Natural killer cell (primary cell): ENCODE data around the gene FAM53B. TPM values are rescaled to one million over a fixed set of nuclear protein-coding genes. Genes with fewer than 3 reads are reported as not detected.

Experiments used
- ATAC-seq, 3 donors: fragments of 150-1000 bp in 2 of 3; fragments of 200-7000 bp in 1 of 3; cut with Tn5 transposase; 1 replicate in 1 of 3; 2 replicates in 2 of 3; pipeline ENCODE4 v1.10.0; 2021; ENCODE audit warnings: mild to moderate bottlenecking in 2 of 3, moderate library complexity in 2 of 3
- DNase-seq, 2 donors: peaks; one replicate each; pipeline versions ENCODE4 v3.0.0 to v3.0.0-alpha.2; 2013 to 2021; ENCODE audit warnings: mixed read lengths in 1 of 2
- H3K27ac ChIP-seq: one replicate; pipeline ENCODE4 v1.5.1; 2013; ENCODE audit warnings: mild to moderate bottlenecking, low read length
- H3K27me3 ChIP-seq: one replicate; pipeline ENCODE4 v1.6.1; 2013; ENCODE audit warnings: low read length; ENCODE audit not compliant: control insufficient read depth, insufficient read depth
- H3K36me3 ChIP-seq: one replicate; pipeline ENCODE4 v1.6.1; 2013; ENCODE audit warnings: low read length; ENCODE audit not compliant: control insufficient read depth, insufficient read depth
- H3K4me1 ChIP-seq: one replicate; pipeline ENCODE4 v1.6.1; 2013; ENCODE audit warnings: low read length; ENCODE audit not compliant: control insufficient read depth, insufficient read depth
- H3K4me3 ChIP-seq: one replicate; pipeline ENCODE4 v1.5.1; 2013; ENCODE audit warnings: low read length
- H3K9me3 ChIP-seq: one replicate; pipeline ENCODE4 v1.6.1; 2013; ENCODE audit warnings: low read length; ENCODE audit not compliant: control insufficient read depth, insufficient read depth
- H3K27ac Mint-ChIP-seq, 2 donors: one replicate each; pipeline ENCODE4 v1.8.0; 2022; ENCODE audit warnings: mild to moderate bottlenecking in 2 of 2, mixed read lengths in 2 of 2, moderate library complexity in 1 of 2
- H3K27me3 Mint-ChIP-seq, 2 donors: one replicate each; pipeline ENCODE4 v1.8.0; 2022; ENCODE audit warnings: low read depth in 2 of 2, mixed read lengths in 2 of 2
- H3K36me3 Mint-ChIP-seq: one replicate; pipeline ENCODE4 v1.8.0; 2022; ENCODE audit warnings: mixed read lengths
- H3K4me1 Mint-ChIP-seq, 2 donors: one replicate each; pipeline ENCODE4 v1.8.0; 2022; ENCODE audit warnings: mixed read lengths in 2 of 2
- H3K4me3 Mint-ChIP-seq: one replicate; pipeline ENCODE4 v1.8.0; 2022; ENCODE audit warnings: mild to moderate bottlenecking, moderate library complexity, mixed read lengths
- H3K9me3 Mint-ChIP-seq, 2 donors: one replicate each; pipeline ENCODE4 v1.8.0; 2022; ENCODE audit warnings: mixed read lengths in 2 of 2
- WGBS: methylation state at CpG from one replicate; pipeline ENCODE4 v1.1.7; 2013; ENCODE audit warnings: missing lambda C conversion rate; ENCODE audit not compliant: insufficient coverage; 5-methylcytosine and 5-hydroxymethylcytosine counted together
- intact Hi-C: fragments of 100-400 bp; cut with micrococcal nuclease; formaldehyde crosslinking; loops from one replicate; pipeline ENCODE4 v1.14.2; 2022
- total RNA-seq, 4 donors: library from RNA; stranded (reverse); fragments of 120-200 nt in 1 of 4; gene quantifications; one replicate each; pipeline versions ENCODE4 v1.2.3 to v1.2.4, GENCODE V29; 2013 to 2022
- TF ChIP-seq, protein P1 (sequence below): fragments of 200-600 bp; IDR thresholded peaks from one replicate; pipeline ENCODE4 v1.8.0; 2022; ENCODE audit warnings: antibody characterized with exemption

The FAM53B gene
- total RNA-seq, 3 donors from 2014 or later (not counting 1 experiment from before 2014, with no cell fraction given), result 77.4 to 172 (median 121) TPM

DNA sequence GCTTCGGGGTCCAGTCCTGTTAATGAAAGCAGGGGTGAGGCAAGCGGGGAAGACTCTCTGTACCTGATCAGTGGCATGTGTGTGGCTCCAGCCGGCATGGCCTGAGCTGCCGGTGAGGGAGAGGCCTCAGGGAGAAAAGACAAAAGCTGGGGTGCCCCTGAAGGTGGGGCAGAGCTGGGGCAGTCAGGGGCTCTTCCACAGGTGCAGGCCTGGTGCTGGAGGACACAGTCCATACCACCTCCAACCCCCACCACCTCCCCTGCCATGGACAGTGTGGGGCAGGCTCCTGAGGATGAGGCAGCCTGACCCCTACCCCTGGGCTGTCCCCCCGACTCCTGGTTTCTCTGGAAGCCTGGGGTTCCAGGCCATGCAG is 153.1 kb downstream of the FAM53B start:
- no peaks in the 10 kb centered on the region for H3K9me3 ChIP-seq
- H3K4me3 ChIP-seq, result no peak overlapping the region
- H3K27ac Mint-ChIP-seq, result no peak overlapping the region
- no peak overlapping the region for H3K27ac ChIP-seq
- TF ChIP-seq, protein P1, sequence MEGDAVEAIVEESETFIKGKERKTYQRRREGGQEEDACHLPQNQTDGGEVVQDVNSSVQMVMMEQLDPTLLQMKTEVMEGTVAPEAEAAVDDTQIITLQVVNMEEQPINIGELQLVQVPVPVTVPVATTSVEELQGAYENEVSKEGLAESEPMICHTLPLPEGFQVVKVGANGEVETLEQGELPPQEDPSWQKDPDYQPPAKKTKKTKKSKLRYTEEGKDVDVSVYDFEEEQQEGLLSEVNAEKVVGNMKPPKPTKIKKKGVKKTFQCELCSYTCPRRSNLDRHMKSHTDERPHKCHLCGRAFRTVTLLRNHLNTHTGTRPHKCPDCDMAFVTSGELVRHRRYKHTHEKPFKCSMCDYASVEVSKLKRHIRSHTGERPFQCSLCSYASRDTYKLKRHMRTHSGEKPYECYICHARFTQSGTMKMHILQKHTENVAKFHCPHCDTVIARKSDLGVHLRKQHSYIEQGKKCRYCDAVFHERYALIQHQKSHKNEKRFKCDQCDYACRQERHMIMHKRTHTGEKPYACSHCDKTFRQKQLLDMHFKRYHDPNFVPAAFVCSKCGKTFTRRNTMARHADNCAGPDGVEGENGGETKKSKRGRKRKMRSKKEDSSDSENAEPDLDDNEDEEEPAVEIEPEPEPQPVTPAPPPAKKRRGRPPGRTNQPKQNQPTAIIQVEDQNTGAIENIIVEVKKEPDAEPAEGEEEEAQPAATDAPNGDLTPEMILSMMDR, result no peak
- no peaks in the 10 kb centered on the region for H3K27me3 Mint-ChIP-seq
- WGBS, result 95% methylated on average over 4 of the region's 5 CpGs
- no peaks in the 10 kb centered on the region for H3K27me3 ChIP-seq
- H3K36me3 Mint-ChIP-seq, result no peaks in the 10 kb centered on the region
- intact Hi-C loops, result no loop called here
- DNase-seq (no peak), ATAC-seq (no peak)
- H3K36me3 ChIP-seq, result no peaks in the 10 kb centered on the region
- peaks cover 5% of the 10 kb centered on the region for H3K4me1 ChIP-seq
- H3K4me3 Mint-ChIP-seq, result no peak overlapping the region
- H3K9me3 Mint-ChIP-seq, result no peaks in the 10 kb centered on the region
- H3K4me1 Mint-ChIP-seq, result peaks cover 6 to 12% of the 10 kb centered on the region in 2 donors

DNA sequence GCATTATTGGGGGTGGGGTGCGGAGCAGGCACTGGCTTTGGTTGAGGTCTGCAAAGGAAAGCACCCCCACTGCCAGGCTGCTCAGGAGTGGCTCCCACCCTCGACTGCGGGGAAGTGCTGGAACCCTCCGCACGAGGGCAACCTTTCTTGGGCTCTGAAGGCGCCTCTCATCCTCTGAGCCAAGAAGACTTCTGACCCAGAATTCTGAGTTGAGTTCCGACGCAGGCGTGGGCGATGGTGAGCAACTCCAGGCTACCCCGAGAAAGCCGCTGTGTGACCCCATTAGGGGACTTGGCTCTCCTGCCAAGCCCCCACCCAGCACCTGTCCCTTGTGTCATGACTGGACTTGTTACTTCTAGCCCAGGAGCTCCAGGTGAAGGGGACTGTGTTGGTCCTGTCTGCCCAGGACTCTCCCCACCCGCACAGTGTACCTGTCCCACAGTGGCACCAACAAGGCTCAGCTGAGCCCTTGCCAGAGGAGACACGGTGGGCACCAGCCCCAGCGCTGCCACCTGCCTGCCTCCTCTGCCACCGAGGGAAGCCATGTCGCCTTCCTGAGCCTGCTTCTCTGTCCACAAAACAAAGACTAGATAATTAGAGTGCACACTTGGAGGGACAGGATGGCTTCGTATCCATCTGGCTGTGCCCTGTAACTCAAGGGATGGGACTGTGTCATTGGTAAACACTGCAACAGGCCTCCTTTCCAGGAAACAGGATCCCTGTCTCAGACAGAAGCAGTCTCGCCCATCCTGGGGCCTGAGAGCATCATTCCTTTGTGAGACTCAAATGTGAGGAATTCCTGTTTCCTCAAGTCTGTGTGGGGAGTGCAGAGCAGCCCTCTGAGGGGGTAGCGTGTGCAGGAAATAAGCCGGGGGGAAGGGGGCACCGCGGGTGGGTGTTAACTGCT is 153.7 kb downstream of the FAM53B start:
- no peaks in the 10 kb centered on the region for H3K9me3 ChIP-seq
- H3K27ac ChIP-seq, result no peak overlapping the region
- H3K27me3 ChIP-seq, result no peaks in the 10 kb centered on the region
- no peak for ATAC-seq
- no peak overlapping the region for H3K4me3 ChIP-seq
- Mint-ChIP-seq H3K36me3 (no peaks in the 10 kb centered on the region), H3K27ac (no peak overlapping the region), H3K4me3 (no peak overlapping the region), H3K4me1 (peaks cover 6% of the 10 kb centered on the region in 2 donors), H3K27me3 (no peaks in the 10 kb centered on the region), H3K9me3 (no peaks in the 10 kb centered on the region)
- intact Hi-C loops, result no loop called here
- WGBS, result 93% methylated on average over 23 of the region's 23 CpGs
- no peak for DNase-seq
- no peaks in the 10 kb centered on the region for H3K36me3 ChIP-seq
- peaks cover 5% of the 10 kb centered on the region for H3K4me1 ChIP-seq
- TF ChIP-seq, protein P1, result no peak

DNA sequence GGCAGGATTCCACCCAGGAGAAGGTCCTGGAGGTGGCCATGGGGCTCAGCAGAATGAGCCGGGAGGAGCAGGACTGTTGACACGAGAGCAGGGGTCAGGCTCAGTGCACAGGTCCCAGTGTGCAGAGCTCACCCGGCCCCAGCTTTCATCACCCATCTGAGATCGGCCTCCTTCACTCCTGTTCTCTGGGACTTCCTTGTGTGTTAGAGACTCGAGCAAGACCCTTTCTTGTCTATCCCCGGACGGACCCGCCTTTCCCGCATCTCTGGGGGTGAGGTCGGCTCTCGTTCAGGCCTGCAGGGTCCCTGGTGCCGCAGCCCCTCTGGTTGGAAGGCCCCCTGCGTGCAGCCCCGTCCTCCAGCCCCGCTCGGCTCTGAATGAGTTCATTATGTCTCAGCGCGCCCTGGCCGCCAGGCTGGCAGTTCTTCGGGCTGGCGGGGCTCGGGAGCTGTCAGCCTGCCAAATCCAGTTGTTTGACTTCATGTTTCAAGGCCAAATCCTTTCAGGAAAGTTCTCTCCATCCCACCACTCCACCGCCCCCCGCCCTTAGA is 154.6 kb downstream of the FAM53B start:
- Histone ChIP-seq H3K9me3 (no peaks in the 10 kb centered on the region), H3K27me3 (no peaks in the 10 kb centered on the region), H3K4me3 (no peak overlapping the region), H3K4me1 (peaks cover 5% of the 10 kb centered on the region), H3K36me3 (no peaks in the 10 kb centered on the region), H3K27ac (no peak overlapping the region)
- intact Hi-C loops, result no loop called here
- no peak for DNase-seq
- Mint-ChIP-seq H3K36me3 (no peaks in the 10 kb centered on the region), H3K4me1 (peaks cover 5 to 6% of the 10 kb centered on the region in 2 donors), H3K9me3 (no peaks in the 10 kb centered on the region), H3K27me3 (no peaks in the 10 kb centered on the region), H3K27ac (no peak overlapping the region), H3K4me3 (no peak overlapping the region)
- 96% methylated on average over 24 of the region's 24 CpGs for WGBS
- TF ChIP-seq, protein P1, result no peak
- no peak for ATAC-seq
